Peyer's patch (tissue), 4 donors: Measurements from ENCODE around the gene ASCC3. TPM values are rescaled to one million over a fixed set of nuclear protein-coding genes. Genes with fewer than 3 reads are reported as not detected.

Source experiments
- DNase-seq, 3 donors: peaks; one replicate each; pipeline ENCODE4 v3.0.0-alpha.2; 2017 to 2019
- H3K27ac ChIP-seq, 4 donors: fragments of 200-600 bp; sonication (generic); one replicate each; pipeline ENCODE4 v1.5.1; 2016 to 2019
- H3K27me3 ChIP-seq, 2 donors: fragments of 200-600 bp; sonication (generic); one replicate each; pipeline ENCODE4 v1.5.1; 2019
- H3K36me3 ChIP-seq, 3 donors: fragments of 200-600 bp; sonication (generic); one replicate each; pipeline ENCODE4 v1.5.1; 2016 to 2019
- H3K4me1 ChIP-seq, 4 donors: fragments of 200-600 bp; sonication (generic); one replicate each; pipeline ENCODE4 v1.5.1; 2016 to 2019
- H3K4me3 ChIP-seq, 4 donors: fragments of 200-600 bp; sonication (generic); 1 replicate in 3 of 4; 2 replicates in 1 of 4; pipeline ENCODE4 v1.5.1; 2016 to 2019; ENCODE audit warnings: mild to moderate bottlenecking in 1 of 4
- H3K9me3 ChIP-seq, 4 donors: fragments of 200-600 bp; sonication (generic); one replicate each; pipeline ENCODE4 v1.5.1; 2016 to 2019; ENCODE audit warnings: mild to moderate bottlenecking in 1 of 4
- CTCF ChIP-seq, 6 experiments: fragments of 450-650 bp in 4 of 6; fragments of 200-600 bp in 2 of 6; sonication (generic) in 1 of 6; IDR thresholded peaks; one replicate each; pipeline ENCODE4 v1.5.1; 2017 to 2019; ENCODE audit warnings: antibody characterized with exemption in 6 of 6, mild to moderate bottlenecking in 3 of 6, moderate library complexity in 1 of 6
- POLR2A ChIP-seq, 2 donors: fragments of 450-650 bp; IDR thresholded peaks; one replicate each; pipeline ENCODE4 v1.5.1; 2017; ENCODE audit warnings: antibody characterized with exemption in 2 of 2, mild to moderate bottlenecking in 2 of 2, moderate library complexity in 2 of 2
- total RNA-seq, 4 donors: library from RNA; depleted of rRNA; stranded (reverse); fragments of >200 nt; gene quantifications; one replicate each; pipeline ENCODE4 v1.1.0, GENCODE V29; 2016

Gene ASCC3
- total RNA-seq, 4 donors from 2014 or later = 21.1 to 69.3 (median 40.6) TPM

GRCh38 chr6:100785982-100786381 is 95.1 kb downstream of the ASCC3 start:
- no peak for DNase-seq
- no peak for TF ChIP-seq POLR2A (IDR thresholded peaks at IDR 0.05)
- TF ChIP-seq CTCF (IDR thresholded peaks at IDR 0.05) = no peak
- no peak overlapping the region for H3K27ac ChIP-seq
- no peaks in the 10 kb centered on the region for H3K9me3 ChIP-seq
- H3K27me3 ChIP-seq = no peaks in the 10 kb centered on the region
- no peaks in the 10 kb centered on the region for H3K4me1 ChIP-seq
- no peak overlapping the region for H3K4me3 ChIP-seq
- H3K36me3 ChIP-seq = no peaks in the 10 kb centered on the region

GRCh38 chr6:100780648-100781047 is 100.5 kb downstream of the ASCC3 start:
- Histone ChIP-seq H3K4me1 (no peaks in the 10 kb centered on the region), H3K4me3 (no peak overlapping the region), H3K9me3 (no peaks in the 10 kb centered on the region), H3K36me3 (no peaks in the 10 kb centered on the region), H3K27me3 (no peaks in the 10 kb centered on the region), H3K27ac (no peak overlapping the region)
- DNase-seq = no peak
- no peak for TF ChIP-seq POLR2A (IDR thresholded peaks at IDR 0.05)
- no peak for TF ChIP-seq CTCF (IDR thresholded peaks at IDR 0.05)

GRCh38 chr6:100775667-100776066 is 105.5 kb downstream of the ASCC3 start:
- H3K36me3 ChIP-seq = no peaks in the 10 kb centered on the region

GRCh38 chr6:100774681-100775080 is 106.4 kb downstream of the ASCC3 start:
- no peaks in the 10 kb centered on the region for H3K36me3 ChIP-seq
- no peaks in the 10 kb centered on the region for H3K9me3 ChIP-seq
- H3K27ac ChIP-seq = no peak overlapping the region
- no peak overlapping the region for H3K4me3 ChIP-seq
- DNase-seq = no peak
- no peaks in the 10 kb centered on the region for H3K4me1 ChIP-seq
- no peaks in the 10 kb centered on the region for H3K27me3 ChIP-seq
- no peak for TF ChIP-seq CTCF (IDR thresholded peaks at IDR 0.05)
- no peak for TF ChIP-seq POLR2A (IDR thresholded peaks at IDR 0.05)

More at GRCh38 chr6:100775667-100776066, 105.5 kb downstream of the ASCC3 start:
- no peak for DNase-seq
- Histone ChIP-seq H3K4me1 (no peaks in the 10 kb centered on the region), H3K27ac (no peak overlapping the region), H3K4me3 (no peak overlapping the region), H3K27me3 (no peaks in the 10 kb centered on the region), H3K9me3 (no peaks in the 10 kb centered on the region)
- TF ChIP-seq POLR2A (IDR thresholded peaks at IDR 0.05) (no peak), CTCF (IDR thresholded peaks at IDR 0.05) (no peak)

- no peaks in the 10 kb centered on the region for H3K9me3 ChIP-seq
- no peaks in the 10 kb centered on the region for H3K27me3 ChIP-seq
- H3K27ac ChIP-seq = no peak overlapping the region
- no peak for DNase-seq
- H3K4me1 ChIP-seq = no peaks in the 10 kb centered on the region
- H3K4me3 ChIP-seq = no peak overlapping the region
- TF ChIP-seq POLR2A (IDR thresholded peaks at IDR 0.05) (no peak), CTCF (IDR thresholded peaks at IDR 0.05) (no peak)
- peaks cover 0 to 28% (median 0%) of the 10 kb centered on the region in 3 donors for H3K36me3 ChIP-seq
These were observed 112.2 kb downstream of the ASCC3 start for GRCh38 chr6:100768816-100769351.
